SK-N-MC (cell line): Measurements from ENCODE around the gene CALR.

Experiments
- EZH2 ChIP-seq: fragments of 200-600 bp; sonication (generic); IDR thresholded peaks from one replicate; pipeline ENCODE4 v1.6.1; 2017; ENCODE audit warnings: antibody characterized with exemption
- POLR2AphosphoS5 ChIP-seq: IDR thresholded peaks from 2 replicates; pipeline ENCODE4 v1.6.1; 2012; ENCODE audit warnings: mild to moderate bottlenecking, low read depth, low read length, borderline replicate concordance

GRCh38 chr19:12913851-12914690 lies 24.3 kb upstream of the CALR start:
- TF ChIP-seq POLR2AphosphoS5 (no peak), EZH2 (no peak)
